Stomach smooth muscle (tissue), 2 donors: ENCODE data around the gene IPCEF1.
"Not testable (repeated sequence)": the region's sequence is repeated elsewhere in the genome, so short reads cannot be mapped to it uniquely, and the experiment has no call there.

Experiments used
- H3K27ac ChIP-seq: one replicate; pipeline ENCODE4 v1.7.0; 2013; ENCODE audit warnings: mild to moderate bottlenecking, low read length, inconsistent platforms
- H3K27me3 ChIP-seq, 2 donors: one replicate each; pipeline ENCODE4 v1.7.0; 2013; ENCODE audit warnings: low read length in 2 of 2; ENCODE audit not compliant: insufficient read depth in 2 of 2, control insufficient read depth in 1 of 2
- H3K36me3 ChIP-seq, 2 donors: one replicate each; pipeline ENCODE4 v1.7.0; 2013; ENCODE audit warnings: low read length in 2 of 2; ENCODE audit not compliant: control insufficient read depth in 2 of 2, insufficient read depth in 2 of 2
- H3K4me1 ChIP-seq: one replicate; pipeline ENCODE4 v1.7.0; 2013; ENCODE audit warnings: low read length; ENCODE audit not compliant: control insufficient read depth, insufficient read depth
- H3K4me3 ChIP-seq, 2 donors: one replicate each; pipeline ENCODE4 v1.7.0; 2013; ENCODE audit warnings: low read length in 2 of 2
- H3K9ac ChIP-seq, 2 donors: one replicate each; pipeline ENCODE4 v1.7.0; 2013; ENCODE audit warnings: low read length in 2 of 2, mild to moderate bottlenecking in 1 of 2
- H3K9me3 ChIP-seq, 2 donors: one replicate each; pipeline ENCODE4 v1.7.0; 2013; ENCODE audit warnings: low read length in 2 of 2; ENCODE audit not compliant: control insufficient read depth in 2 of 2
- donor health status: healthy.
- donor health status: Pancreatic carcinoma.

Gene IPCEF1

GRCh38 chr6:154219250-154219649, 137.4 kb downstream of the IPCEF1 start:
- H3K9ac ChIP-seq = no peak overlapping the region
- no peak overlapping the region for H3K27ac ChIP-seq

GRCh38 chr6:154218787-154219186, 137.8 kb downstream of the IPCEF1 start:
- Histone ChIP-seq H3K27ac (no peak overlapping the region), H3K9me3 (no peaks in the 10 kb centered on the region), H3K9ac (no peak overlapping the region), H3K27me3 (no peaks in the 10 kb centered on the region), H3K36me3 (no peaks in the 10 kb centered on the region), H3K4me3 (no peak overlapping the region), H3K4me1 (no peaks in the 10 kb centered on the region)

More at GRCh38 chr6:154219250-154219649, 137.4 kb downstream of the IPCEF1 start:
- Histone ChIP-seq H3K4me3 (no peak overlapping the region), H3K4me1 (no peaks in the 10 kb centered on the region), H3K27me3 (no peaks in the 10 kb centered on the region), H3K9me3 (no peaks in the 10 kb centered on the region), H3K36me3 (no peaks in the 10 kb centered on the region)

- no peak overlapping the region for H3K4me3 ChIP-seq
- no peaks in the 10 kb centered on the region for H3K36me3 ChIP-seq
- H3K27me3 ChIP-seq = no peaks in the 10 kb centered on the region
- no peaks in the 10 kb centered on the region for H3K9me3 ChIP-seq
- H3K4me1 ChIP-seq = no peaks in the 10 kb centered on the region
- no peak overlapping the region for H3K27ac ChIP-seq
- no peak overlapping the region for H3K9ac ChIP-seq
These were observed 138.3 kb downstream of the IPCEF1 start for GRCh38 chr6:154218301-154218700.

GRCh38 chr6:154213782-154214181, 142.8 kb downstream of the IPCEF1 start:
- H3K9me3 ChIP-seq = no peaks in the 10 kb centered on the region
- H3K4me1 ChIP-seq = no peaks in the 10 kb centered on the region
- H3K4me3 ChIP-seq = no peak overlapping the region
- H3K27ac ChIP-seq = no peak overlapping the region
- H3K36me3 ChIP-seq = no peaks in the 10 kb centered on the region
- H3K9ac ChIP-seq = no peak overlapping the region
- H3K27me3 ChIP-seq = no peaks in the 10 kb centered on the region

GRCh38 chr6:154210678-154211077, 145.9 kb downstream of the IPCEF1 start:
- Histone ChIP-seq H3K4me3 (no peak overlapping the region), H3K27ac (no peak overlapping the region), H3K9ac (no peak overlapping the region), H3K27me3 (no peaks in the 10 kb centered on the region), H3K9me3 (no peaks in the 10 kb centered on the region), H3K36me3 (no peaks in the 10 kb centered on the region), H3K4me1 (no peaks in the 10 kb centered on the region)

GRCh38 chr6:154209555-154209954, 147.0 kb downstream of the IPCEF1 start:
- no peaks in the 10 kb centered on the region for H3K4me1 ChIP-seq
- no peak overlapping the region for H3K9ac ChIP-seq
- no peaks in the 10 kb centered on the region for H3K36me3 ChIP-seq
- no peaks in the 10 kb centered on the region for H3K9me3 ChIP-seq
- H3K4me3 ChIP-seq = no peak overlapping the region
- H3K27me3 ChIP-seq = no peaks in the 10 kb centered on the region
- H3K27ac ChIP-seq = no peak overlapping the region

- H3K4me1 ChIP-seq = no peaks in the 10 kb centered on the region
- no peak overlapping the region for H3K4me3 ChIP-seq
- no peaks in the 10 kb centered on the region for H3K36me3 ChIP-seq
- no peaks in the 10 kb centered on the region for H3K27me3 ChIP-seq
- H3K9ac ChIP-seq = no peak overlapping the region
- H3K27ac ChIP-seq = no peak overlapping the region
- H3K9me3 ChIP-seq = no peaks in the 10 kb centered on the region
These were observed 149.6 kb downstream of the IPCEF1 start for GRCh38 chr6:154206996-154207395.

GRCh38 chr6:154206141-154206540, 150.5 kb downstream of the IPCEF1 start:
- Histone ChIP-seq H3K36me3 (no peaks in the 10 kb centered on the region), H3K9ac (no peak overlapping the region), H3K4me1 (no peaks in the 10 kb centered on the region), H3K4me3 (no peak overlapping the region), H3K9me3 (no peaks in the 10 kb centered on the region), H3K27ac (no peak overlapping the region), H3K27me3 (no peaks in the 10 kb centered on the region)

- H3K27me3 ChIP-seq = no peaks in the 10 kb centered on the region
- no peaks in the 10 kb centered on the region for H3K4me1 ChIP-seq
- no peak overlapping the region for H3K27ac ChIP-seq
- no peaks in the 10 kb centered on the region for H3K36me3 ChIP-seq
- no peaks in the 10 kb centered on the region for H3K9me3 ChIP-seq
- no peak overlapping the region for H3K4me3 ChIP-seq
- no peak overlapping the region for H3K9ac ChIP-seq
These were observed 153.6 kb downstream of the IPCEF1 start for GRCh38 chr6:154202958-154203357.

- no peak overlapping the region for H3K27ac ChIP-seq
- H3K4me1 ChIP-seq = no peaks in the 10 kb centered on the region
- H3K27me3 ChIP-seq = no peaks in the 10 kb centered on the region
- H3K36me3 ChIP-seq = no peaks in the 10 kb centered on the region
- H3K9ac ChIP-seq = no peak overlapping the region
- no peak overlapping the region for H3K4me3 ChIP-seq
- no peaks in the 10 kb centered on the region for H3K9me3 ChIP-seq
These were observed 154.3 kb downstream of the IPCEF1 start for GRCh38 chr6:154202339-154202738.

- H3K27me3 ChIP-seq, H3K4me3 ChIP-seq, H3K9me3 ChIP-seq, H3K36me3 ChIP-seq, H3K4me1 ChIP-seq, H3K27ac ChIP-seq, H3K9ac ChIP-seq: not testable (repeated sequence)
These were observed 154.9 kb downstream of the IPCEF1 start for GRCh38 chr6:154201688-154202087.
